Myocyte (in vitro differentiated cells): ENCODE results near the gene CCDC158. TPM values are rescaled to one million over a fixed set of nuclear protein-coding genes. Genes with fewer than 3 reads are reported as not detected.
"Not testable (repeated sequence)": the region's sequence is repeated elsewhere in the genome, so short reads cannot be mapped to it uniquely, and the experiment has no call there.

Source experiments
- DNase-seq: peaks from one replicate; pipeline ENCODE4 v3.0.0-alpha.2; 2012; ENCODE audit warnings: low read depth
- total RNA-seq: library from RNA; depleted of rRNA; stranded (reverse); fragments of >200 nt; gene quantifications from 2 replicates; pipeline ENCODE4 v1.2.3, GENCODE V29; 2014

The CCDC158 gene
- total RNA-seq, 1 donor from 2014 or later, result not detected

DNA sequence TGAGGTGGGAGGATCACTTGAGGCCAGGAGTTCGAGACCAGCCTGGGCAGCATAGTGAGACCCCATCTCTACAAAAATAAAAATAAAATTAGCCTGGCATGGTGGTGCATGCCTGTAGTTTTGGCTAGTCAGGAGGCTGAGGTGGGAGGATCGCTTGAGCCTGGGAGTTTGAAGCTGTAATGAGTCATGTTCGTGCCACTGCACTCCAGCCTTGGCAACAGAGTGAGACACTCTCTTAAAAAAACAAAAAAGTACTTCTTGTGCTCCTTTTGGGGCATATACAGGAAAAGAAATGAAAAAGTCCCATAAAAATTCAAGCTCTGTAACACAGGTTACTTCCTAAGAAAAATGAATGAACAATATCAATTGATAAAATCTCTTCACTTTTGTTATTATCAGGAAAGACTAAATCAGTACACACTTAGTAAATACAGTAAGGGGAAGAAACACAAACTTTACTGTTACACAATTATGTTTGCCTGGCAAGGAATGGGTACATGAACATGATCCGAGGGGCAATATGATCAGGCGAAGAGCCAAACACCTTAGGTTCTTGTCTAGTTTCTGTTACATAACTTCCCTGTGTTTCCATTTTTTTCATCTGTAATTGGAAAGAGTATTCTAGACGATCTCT is 46.9 kb downstream of the CCDC158 start:
- peak; percentile 20 for DNase-seq

DNA sequence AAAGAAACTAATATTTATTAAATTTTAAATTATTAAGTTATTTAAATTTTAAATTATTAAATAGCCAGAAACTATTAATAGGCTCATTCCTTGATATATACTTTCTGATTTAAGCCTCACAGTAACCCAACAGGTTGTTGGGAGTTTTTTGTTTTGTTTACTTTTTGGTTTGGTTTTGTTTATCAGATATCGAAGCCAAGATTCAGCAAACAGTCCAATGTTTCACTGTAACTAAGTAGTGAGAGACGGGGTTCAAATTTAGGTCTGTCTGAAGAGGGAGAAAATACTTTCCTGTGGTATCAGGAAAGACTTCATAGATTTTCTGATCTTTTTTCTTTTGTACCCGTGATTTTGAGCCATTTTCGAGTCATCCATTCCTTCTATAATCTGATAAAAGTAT is 54.2 kb downstream of the CCDC158 start:
- DNase-seq, result no peak

DNA sequence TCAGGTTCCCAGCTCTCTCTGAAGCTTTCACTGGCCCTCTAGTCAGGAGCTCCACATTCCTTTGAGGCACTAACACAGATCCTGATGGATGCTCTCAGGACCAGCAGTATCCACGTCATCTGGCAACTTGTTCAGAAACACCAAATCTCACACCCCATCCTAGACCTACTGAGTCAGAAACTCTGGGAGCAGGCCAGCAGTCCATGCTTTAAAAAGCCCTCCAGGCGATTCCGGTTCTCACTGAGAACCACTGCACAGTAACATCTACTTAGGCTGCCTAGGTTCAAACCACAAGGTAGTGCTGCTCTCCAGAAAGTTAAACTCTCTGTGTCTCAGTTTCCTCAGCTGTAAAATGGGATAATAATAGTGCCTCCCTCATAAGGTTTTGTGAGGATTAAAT is 55.3 kb downstream of the CCDC158 start:
- no peak for DNase-seq

DNA sequence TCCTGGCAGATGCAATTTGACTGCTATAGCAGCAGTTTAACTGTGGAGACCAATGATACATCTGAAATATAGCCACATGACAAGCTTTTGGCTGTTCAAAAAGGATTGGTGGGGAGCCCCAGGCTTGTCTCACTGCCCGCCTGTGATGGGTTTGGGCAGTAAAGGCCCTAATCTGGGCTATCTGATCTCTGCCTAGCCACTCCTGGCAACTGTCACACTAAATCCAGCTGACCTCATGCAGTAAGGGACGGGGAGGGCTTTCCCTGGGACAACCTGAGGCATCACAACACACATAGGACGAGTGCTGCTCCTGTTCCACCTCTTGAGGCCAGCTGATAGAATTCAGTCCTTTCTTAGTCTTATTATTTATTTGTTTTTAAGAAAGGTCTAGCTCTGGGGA is 56.2 kb downstream of the CCDC158 start:
- no peak for DNase-seq

DNA sequence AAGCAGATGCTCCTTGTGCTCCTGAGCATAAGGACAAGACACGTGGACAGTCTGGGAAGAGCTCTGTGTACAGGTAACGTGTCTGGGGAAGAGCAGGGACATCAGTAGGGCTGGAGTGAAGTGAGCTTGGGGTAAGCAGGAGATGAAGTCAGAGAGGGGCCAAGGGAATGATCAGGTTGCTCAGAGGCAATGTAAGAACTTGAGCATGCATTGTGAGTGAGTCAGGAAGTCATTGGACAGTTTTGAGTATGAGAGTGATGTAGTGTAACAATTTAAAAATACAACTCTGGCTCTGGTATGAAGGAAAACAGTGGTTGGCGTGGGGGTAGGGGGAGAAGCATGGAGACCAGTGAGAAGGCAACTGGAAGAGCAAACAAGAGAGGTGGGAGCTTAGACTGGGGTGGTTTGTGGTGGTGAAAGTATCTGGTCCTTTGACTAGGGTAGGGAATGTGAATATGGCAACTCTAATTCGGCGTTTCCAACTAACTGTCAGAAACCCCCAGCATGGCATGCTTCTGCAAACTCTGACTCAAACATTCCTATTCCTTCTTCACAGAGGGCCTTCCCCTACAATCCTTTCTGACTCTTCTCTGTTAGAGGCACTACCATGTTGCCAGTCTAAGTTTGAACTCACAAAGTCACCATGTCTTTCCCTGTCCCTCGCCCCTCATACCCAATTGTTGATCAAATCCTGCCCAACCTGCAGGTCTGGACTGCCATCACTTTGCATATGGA is 57.2 kb downstream of the CCDC158 start:
- DNase-seq, result peak; percentile 26

DNA sequence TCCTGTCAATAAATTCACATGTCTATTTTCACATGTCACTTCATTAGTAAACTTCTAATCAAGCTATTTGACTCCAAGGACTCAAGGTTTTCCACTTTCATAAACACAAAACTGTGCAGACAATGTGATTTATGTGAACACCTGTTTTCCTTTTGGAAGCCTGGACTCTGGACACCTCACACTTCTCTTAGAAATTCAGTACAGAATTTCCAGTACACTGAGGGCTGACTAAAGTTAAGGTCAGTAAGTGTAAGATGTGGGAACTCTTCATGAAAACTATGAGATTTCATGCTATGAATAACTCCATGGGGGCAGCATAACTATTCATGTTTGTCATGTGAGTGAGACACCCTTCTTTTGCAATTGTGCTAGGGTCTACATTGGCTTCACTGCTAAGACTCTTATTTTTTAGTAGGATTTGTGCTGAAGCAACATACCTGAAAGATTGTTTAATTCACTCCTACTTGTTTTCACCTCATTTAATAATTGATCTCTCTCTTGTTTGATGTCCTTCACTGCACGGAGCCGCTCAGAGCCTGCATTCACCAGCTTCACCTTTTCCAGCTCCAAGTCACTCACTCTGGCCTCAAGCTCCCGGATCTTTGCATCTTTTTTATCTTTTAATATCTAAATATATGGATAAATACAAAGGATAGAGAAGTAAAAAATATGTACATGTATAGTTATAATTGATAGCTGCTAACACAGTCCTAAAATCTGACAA is 59.1 kb downstream of the CCDC158 start:
- peak; percentile 32 for DNase-seq

DNA sequence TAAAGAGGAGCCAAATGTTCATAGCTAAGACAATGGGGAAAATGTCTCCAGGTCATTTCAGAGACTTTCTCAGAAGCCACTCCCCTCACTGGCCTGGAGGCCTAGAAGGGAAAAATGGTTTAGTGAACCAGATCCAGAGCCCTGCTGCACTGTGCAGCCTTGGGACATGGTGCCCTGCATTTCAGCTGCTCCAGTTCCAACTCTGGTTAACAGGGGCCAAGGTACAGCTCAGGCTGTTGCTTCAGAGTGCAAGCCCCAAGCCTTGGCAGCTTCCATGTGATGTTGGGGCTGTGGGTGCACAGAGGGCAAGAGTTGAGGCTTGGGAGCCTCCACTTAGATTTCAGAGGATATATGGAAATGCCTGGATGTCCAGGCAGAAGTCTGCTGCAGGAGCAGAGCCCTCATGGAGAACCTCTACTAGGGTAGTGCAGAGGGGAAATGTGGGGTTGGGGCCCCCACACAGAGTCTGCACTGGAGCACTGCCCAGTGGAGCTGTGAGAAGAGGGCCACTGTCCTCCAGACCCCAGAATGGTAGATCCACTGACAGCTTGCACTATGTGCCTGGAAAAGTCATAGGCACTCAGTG is 61.0 kb downstream of the CCDC158 start:
- DNase-seq, result not testable (repeated sequence)

DNA sequence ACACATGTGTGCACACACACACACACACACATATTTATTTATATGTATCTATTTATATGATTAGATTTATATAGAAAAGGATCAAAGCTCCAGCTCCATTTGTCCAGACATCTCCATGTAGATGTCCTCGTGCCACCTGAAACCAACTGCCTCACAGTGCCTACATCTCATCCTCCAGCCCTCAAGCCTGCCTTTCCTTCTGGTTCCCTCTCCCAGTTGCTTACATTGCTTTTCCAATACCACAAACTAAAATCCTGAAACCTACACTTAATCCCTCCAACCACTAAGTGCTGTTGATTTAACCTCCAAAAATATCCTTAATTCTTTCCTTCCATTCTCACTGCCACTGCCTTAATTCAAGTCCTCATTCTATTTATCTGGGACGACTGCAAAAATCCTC is 63.0 kb downstream of the CCDC158 start:
- DNase-seq, result peak; percentile 57

DNA sequence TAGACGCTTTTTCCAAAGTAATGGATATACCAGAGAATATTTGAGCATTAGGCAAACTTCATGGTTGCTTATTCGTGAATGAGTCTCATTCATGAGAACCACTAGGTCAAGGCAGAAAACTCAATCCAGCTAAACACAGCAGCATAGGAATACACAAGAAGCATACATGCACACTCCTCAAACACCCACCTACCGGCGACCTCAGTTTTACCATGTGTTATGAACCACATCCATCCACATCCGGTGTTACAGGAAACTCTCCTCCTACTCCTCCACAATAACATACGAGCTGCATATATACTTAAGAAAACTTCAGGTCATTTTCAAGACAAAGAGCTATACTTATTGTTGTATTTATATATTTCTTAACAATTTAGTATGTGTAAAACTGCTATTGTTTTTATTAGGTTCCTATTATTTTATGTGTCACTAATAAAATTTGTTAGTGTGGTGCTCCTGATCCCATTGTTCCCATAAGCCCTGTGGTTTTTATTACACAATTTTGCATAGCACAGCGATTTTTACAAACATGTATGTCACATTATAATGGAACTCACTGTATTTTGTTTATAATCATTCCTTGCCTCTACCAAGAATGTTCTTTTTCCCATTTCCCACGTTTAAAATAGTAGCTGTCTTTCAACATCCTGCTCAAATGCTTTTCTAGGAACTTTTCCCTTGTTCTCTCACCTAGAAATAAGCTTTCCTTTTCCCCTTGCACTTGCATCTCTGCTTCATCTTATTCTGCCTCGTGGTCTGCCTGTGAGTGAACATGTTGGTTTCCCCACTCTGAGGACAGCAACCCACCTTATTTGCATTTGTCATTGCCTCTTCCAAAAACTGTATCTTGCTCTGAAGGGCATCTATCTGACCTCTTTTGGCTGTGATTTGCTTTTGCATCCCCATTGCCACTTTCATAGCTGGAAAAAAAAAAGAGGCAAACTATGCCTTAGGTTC is 66.1 kb downstream of the CCDC158 start:
- DNase-seq, result no peak

DNA sequence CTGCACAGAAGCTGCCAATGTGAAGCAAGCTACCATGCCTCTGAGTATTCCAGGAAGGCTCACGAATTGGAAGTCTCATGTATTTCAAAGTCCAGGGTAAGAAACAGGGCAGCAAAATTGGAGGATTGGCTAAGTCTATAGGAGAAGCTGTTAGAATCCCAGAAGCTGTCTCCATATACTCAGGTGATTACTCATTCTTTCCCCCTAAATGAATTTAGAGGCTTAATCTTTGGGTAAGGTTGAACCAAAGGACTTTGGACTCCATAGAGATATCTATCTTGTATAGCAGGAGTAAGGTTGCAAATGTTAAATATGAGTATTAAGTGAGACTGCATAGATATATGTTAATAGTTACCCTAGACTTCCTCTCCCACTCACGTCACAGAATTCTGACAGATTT is 78.1 kb downstream of the CCDC158 start:
- no peak for DNase-seq

DNA sequence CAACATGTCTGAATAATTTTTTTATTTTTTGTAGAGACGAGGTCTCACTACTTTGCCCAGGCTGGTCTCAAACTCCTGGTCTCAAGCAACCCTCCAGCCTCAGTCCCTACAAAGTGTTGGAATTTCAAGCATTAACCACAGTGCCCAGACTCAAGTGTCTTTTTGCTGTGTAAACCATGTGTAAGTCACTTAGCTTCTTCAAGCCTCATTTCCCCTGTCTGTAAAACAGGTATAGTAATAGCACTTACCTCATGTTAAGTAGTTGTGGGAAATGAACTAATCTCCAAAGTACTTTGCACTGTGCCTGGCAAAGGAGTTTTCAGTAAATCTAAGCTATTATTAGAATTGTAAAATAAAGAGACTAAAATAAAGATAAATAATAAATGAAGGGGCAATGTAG is 78.8 kb downstream of the CCDC158 start:
- DNase-seq, result peak; percentile 18

DNA sequence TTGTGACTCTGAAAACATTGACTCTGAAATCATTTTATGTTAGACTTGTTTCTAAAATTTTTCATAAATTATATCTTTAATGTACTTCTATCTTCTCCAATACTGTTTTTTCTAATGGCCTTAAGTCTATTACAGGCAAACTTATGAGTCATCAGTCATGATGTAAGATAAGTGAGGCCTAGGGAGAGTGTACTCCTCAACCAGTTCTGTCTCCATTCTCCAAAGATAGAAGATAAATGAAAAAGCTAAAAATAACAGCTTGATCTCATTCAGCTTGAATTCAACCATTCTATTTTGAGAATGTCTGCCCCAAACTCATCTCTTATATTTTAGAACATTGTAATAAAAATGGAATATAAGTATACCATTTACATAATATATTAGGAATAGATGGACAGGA is 79.9 kb downstream of the CCDC158 start:
- DNase-seq, result peak; percentile 87

DNA sequence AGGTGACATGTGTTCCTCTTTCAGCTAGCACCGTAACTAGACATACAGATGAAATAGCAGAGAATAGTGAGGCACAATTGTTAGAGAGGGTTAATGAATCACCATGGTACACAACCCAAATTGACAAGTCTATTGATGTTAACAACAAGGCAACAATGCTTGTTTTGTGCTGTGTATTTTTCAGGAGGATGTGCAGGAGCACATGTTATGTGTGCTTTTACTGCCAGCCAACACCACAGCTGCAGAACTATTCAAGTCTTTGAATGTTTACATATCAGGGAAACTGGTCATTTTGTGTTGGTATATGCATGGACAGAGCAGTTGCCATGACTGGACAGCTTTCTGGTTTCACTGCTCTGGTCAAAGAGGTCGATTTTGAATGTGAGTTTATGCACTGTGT is 81.6 kb downstream of the CCDC158 start:
- no peak for DNase-seq

DNA sequence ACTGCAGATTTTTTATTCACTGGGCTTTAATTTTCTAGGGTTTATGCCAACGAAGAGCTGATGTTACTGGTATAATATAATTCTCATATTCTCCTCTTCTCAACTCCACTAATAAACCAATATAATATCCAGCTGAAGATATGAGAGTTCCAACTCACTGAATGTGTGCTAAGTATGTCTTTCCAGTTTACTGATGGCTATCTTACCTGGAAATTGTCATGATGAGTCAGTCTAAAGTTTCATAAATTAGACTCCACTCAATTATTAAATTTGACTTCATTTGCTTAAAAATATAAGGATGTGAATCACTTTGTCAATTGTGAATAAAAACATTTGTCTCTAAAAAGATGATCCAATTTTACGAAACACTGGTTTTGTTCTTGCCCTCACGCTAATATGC is 86.1 kb downstream of the CCDC158 start:
- no peak for DNase-seq

DNA sequence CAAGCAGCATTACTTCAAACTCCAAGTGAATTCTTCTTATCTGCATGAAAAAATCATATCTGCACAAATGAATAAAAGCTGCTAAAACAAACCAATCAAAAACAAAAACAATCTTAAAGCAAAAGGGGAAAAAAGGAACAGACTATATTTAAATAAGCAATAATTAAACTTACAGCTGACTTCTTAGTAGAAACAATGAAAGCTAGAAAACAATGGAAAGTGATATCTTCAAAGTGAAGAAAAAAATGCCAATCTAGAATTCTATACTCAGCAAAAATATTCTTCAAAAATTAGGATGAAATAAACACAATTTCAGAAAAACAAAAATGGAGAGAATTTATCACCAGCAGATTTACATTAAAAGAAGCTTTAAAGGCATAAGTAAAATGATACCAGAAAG is 94.4 kb downstream of the CCDC158 start:
- DNase-seq, result no peak

DNA sequence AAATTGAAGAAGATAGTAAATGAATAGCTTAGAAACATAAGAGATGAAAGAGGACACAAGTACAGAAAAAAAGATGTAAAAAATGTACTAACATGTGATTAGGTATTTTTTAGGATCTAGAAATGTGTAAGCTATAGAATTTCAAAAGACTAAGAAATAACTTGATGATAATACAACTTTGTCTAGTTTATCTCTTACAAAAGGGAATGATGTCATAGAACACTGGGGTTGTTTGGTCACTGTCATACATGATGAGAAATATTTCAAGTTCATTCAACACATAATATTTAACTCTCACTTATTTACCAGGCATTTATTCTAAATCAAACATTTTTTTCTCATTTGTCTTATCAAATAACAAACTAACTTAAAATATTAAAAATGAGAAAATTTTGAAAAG is 95.9 kb downstream of the CCDC158 start:
- DNase-seq, result no peak

DNA sequence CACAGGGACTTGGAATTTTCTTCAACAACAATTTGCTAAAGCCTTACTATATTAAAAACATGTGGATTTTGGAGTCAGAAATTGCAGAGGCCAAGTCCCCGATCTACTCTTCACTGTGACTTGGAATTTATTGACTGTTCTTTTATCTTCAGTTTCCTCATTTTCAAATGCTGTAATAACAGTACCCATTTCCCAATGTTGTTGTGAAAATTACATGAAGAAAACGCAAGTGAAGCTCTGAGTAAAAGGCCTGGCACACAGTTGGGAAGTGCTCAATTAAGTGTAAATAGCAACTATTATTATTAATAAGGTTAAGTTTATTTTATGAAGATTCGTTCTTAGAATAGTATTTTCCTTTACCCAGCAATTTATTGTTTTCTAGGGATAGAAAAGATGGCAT is 98.7 kb downstream of the CCDC158 start:
- DNase-seq, result no peak

DNA sequence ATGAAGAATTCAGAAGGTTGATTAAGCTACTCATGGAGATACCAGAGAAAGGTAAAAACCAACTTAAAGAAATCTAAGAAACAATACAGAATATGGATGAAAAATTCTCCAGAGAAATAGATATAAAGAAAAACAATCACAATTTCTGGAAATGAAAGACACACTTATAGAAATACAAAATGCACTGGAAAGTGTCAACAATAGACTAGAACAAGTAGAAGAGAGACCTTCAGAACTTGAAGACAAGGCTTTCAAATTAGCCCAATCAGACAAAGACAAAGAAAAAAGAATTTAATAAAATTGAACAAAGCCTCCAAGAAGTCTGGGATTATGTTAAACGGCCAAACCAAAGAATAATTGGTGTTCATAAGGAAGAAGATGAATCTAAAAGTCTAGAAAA is 104.8 kb downstream of the CCDC158 start:
- DNase-seq, result no peak

DNA sequence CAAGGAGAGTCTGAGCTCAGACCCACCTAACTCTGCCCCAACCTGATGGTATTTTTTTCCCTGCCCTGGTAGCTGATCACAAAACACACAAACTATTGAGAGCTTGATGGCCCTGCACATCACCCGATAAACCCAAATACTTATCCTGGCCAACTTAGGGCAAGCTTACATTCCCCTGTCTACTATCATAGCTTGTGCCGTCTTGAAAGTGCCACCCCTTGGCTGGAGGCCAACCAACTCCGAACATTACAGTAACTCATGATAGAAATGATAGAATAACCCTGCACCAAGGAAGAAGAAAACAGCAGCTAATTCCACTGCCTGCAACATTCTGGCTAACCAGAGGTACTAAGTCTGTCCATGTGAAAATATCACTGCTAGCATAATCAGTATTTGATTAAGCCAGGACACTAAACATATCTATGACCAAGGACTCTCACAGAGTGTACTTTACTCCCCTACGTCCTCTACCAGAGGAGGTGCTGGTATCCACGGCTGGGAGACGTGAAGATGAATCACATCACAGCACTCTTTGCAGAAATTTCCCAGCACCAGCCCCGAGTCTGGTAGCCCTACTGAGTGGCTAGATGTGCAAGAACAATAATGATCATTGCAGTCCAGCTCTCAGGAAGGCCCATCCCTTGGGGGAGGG is 105.5 kb downstream of the CCDC158 start:
- no peak for DNase-seq

DNA sequence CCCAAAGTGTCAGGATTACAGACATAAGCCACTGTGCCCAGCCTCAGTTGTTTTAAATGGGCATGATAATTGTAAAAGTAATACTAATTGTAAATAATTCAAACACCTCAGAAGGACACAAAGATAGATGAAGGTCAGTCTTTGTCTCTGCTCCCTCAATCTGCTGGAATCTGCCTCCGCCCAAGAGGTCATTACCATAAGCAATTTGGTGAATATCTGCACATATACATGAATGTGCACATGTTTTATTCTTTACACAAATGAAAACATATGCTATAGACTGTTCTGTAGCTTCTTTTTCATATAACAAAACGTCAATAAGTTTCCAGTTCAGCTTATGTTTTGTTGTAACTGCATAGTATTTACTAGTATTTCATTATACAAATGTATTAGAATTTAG is 107.4 kb downstream of the CCDC158 start:
- no peak for DNase-seq
